ENCODE results near the gene RAB19.

The RAB19 gene, protein sequence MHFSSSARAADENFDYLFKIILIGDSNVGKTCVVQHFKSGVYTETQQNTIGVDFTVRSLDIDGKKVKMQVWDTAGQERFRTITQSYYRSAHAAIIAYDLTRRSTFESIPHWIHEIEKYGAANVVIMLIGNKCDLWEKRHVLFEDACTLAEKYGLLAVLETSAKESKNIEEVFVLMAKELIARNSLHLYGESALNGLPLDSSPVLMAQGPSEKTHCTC

DNA sequence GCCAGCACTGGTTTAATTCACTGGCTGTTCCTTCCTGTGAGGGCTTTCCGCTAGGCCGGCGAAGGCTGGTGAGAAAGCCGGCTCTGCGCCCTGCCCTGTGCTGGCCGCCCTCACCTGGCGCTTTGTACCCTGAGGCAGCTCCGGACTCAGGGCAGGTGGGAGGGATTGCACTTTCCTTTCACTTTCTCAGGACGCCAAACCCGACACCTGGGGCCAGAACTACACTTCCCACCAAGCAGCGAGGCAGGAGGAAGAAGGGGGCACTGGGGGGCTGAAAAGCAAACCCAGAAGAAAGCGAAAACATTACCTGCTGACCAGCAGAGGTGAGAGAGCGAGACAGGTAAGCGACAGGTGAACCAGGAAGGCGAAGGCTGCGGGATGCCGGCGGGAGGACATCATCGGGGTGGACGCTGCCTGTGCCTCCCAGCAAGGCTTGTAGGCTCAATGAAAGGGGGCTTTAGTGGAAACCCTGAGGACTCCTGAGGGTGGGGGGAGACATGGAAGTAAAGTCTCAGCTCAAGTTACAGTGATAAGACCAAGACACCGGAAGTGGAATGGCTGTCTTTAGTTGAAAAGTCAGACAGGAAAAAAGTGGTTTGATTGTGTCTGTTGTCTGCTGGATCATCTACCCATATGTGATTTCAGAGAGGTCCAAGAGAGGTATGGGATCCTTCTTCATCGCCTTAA lies at the start of gene RAB19:
TSS of gene RAB19 (plus strand) at position 181 of the 687 bp plus-strand sequence. CDS start 3,589 bp downstream, outside the sequence.
- peaks cover 18% of the 10 kb centered on the region for H3K4me1 ChIP-seq (ENCODE audit: control insufficient read depth, insufficient read depth, low read length)
- H3K9ac ChIP-seq (ENCODE audit: low read length) = peak within 1 kb of the TSS; percentile 55
- peak within 1 kb of the TSS; percentile 65 for H3K4me3 ChIP-seq (ENCODE audit: low read depth, low read length)
- H3K9me3 ChIP-seq (ENCODE audit: control insufficient read depth, insufficient read depth, low read depth, low read length) = no peaks in the 10 kb centered on the region
- no peaks in the 10 kb centered on the region for H3K27me3 ChIP-seq (ENCODE audit: control insufficient read depth, insufficient read depth, low read length)
- H3K27ac ChIP-seq (ENCODE audit: low read depth, low read length) = 0 out of 2 replicates have a peak within 1 kb of the TSS, but pooled peaks have one; percentile 17
- peaks cover 3% of the 10 kb centered on the region for H3K36me3 ChIP-seq (ENCODE audit: control insufficient read depth, insufficient read depth, low read length)

DNA sequence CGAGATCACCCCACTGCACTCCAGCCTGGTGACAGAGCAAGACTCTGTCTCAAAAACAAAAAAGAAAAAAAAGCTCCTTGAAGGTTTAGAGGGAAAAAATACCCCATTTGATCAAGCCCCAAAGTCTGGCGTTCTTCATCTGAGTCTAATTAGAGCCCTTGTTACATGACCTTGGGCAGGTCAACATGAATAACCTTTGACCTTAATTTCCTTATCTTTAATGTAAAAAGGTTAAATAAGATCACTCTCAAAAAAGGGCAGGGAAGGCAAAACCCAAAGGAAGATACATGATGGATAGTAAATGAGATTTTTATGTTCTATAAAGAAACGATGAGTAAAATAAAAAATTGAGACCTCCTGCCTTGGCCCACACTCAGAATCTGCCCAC lies 45.8 kb upstream of the RAB19 start:
- Histone ChIP-seq H3K4me3 (ENCODE audit: low read depth, low read length) (no peak overlapping the region), H3K27ac (ENCODE audit: low read depth, low read length) (no peak overlapping the region), H3K4me1 (ENCODE audit: control insufficient read depth, insufficient read depth, low read length) (no peaks in the 10 kb centered on the region), H3K27me3 (ENCODE audit: control insufficient read depth, insufficient read depth, low read length) (no peaks in the 10 kb centered on the region), H3K9ac (ENCODE audit: low read length) (no peak overlapping the region), H3K36me3 (ENCODE audit: control insufficient read depth, insufficient read depth, low read length) (peaks cover 57% of the 10 kb centered on the region), H3K9me3 (ENCODE audit: control insufficient read depth, insufficient read depth, low read depth, low read length) (0 out of 2 replicates have a peak, but pooled peaks cover 4% of the 10 kb centered on the region)

- Histone ChIP-seq H3K4me1 (ENCODE audit: control insufficient read depth, insufficient read depth, low read length) (no peaks in the 10 kb centered on the region), H3K27ac (ENCODE audit: low read depth, low read length) (no peak overlapping the region), H3K36me3 (ENCODE audit: control insufficient read depth, insufficient read depth, low read length) (peaks cover 52% of the 10 kb centered on the region), H3K27me3 (ENCODE audit: control insufficient read depth, insufficient read depth, low read length) (no peaks in the 10 kb centered on the region), H3K9ac (ENCODE audit: low read length) (no peak overlapping the region), H3K9me3 (ENCODE audit: control insufficient read depth, insufficient read depth, low read depth, low read length) (0 out of 2 replicates have a peak, but pooled peaks cover 4% of the 10 kb centered on the region), H3K4me3 (ENCODE audit: low read depth, low read length) (no peak overlapping the region)
Measured at GRCh38 chr7:140358412-140359051, 45.3 kb upstream of the RAB19 start.

DNA sequence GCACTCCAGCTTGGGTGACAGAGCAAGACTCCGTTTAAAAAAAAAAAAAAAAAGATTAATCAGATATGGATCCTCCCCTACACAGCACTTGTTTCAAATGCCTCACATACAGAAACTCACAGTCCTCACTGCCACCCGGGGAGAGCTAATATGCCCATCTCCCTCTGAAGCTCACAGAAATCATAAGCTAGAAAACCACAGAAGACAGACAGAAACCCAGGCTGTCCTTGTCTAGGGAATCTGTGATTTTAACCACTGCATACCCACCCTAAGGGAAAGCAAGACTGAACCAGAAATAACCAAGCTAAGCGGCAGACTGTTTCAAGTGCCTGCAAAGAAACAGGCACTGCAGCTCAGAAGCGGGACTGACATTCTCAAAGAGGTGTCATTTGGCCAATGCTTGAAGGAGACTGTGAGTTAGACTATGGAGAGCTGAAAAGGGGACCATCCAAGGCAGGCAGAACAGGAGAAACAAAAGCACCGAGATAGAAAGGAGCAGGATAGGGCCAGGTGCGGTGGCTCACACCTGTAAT lies 43.1 kb upstream of the RAB19 start:
- H3K9me3 ChIP-seq (ENCODE audit: control insufficient read depth, insufficient read depth, low read depth, low read length) = 0 out of 2 replicates have a peak, but pooled peaks cover 4% of the 10 kb centered on the region
- H3K27me3 ChIP-seq (ENCODE audit: control insufficient read depth, insufficient read depth, low read length) = no peaks in the 10 kb centered on the region
- no peak overlapping the region for H3K9ac ChIP-seq (ENCODE audit: low read length)
- no peak overlapping the region for H3K4me3 ChIP-seq (ENCODE audit: low read depth, low read length)
- H3K27ac ChIP-seq (ENCODE audit: low read depth, low read length) = no peak overlapping the region
- no peaks in the 10 kb centered on the region for H3K4me1 ChIP-seq (ENCODE audit: control insufficient read depth, insufficient read depth, low read length)
- H3K36me3 ChIP-seq (ENCODE audit: control insufficient read depth, insufficient read depth, low read length) = peaks cover 46% of the 10 kb centered on the region

DNA sequence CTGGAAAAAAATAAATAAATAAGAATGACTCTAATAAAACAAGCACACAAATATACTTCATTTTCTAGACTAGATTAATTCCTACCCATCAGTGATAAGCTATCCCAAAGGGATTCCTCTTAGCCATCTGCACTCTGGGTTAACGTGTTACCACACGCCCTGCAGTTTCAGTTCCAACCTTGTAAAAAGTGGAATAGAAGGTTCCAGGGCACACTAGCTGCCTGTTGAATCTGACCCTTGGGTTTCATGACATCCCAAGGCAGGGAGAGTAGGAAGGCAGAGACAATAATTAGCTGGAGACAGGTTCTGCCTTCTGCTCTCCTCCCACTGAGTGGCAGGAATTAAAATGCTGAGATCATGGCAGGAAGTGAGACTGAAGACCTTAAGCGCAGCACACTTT lies 39.0 kb upstream of the RAB19 start:
- Histone ChIP-seq H3K27ac (ENCODE audit: low read depth, low read length) (no peak overlapping the region), H3K36me3 (ENCODE audit: control insufficient read depth, insufficient read depth, low read length) (peaks cover 45% of the 10 kb centered on the region), H3K4me1 (ENCODE audit: control insufficient read depth, insufficient read depth, low read length) (no peaks in the 10 kb centered on the region), H3K4me3 (ENCODE audit: low read depth, low read length) (no peak overlapping the region), H3K9ac (ENCODE audit: low read length) (no peak overlapping the region), H3K27me3 (ENCODE audit: control insufficient read depth, insufficient read depth, low read length) (no peaks in the 10 kb centered on the region), H3K9me3 (ENCODE audit: control insufficient read depth, insufficient read depth, low read depth, low read length) (0 out of 2 replicates have a peak, but pooled peaks cover 4% of the 10 kb centered on the region)

GRCh38 chr7:140367528-140367927 lies 36.3 kb upstream of the RAB19 start:
- H3K4me1 ChIP-seq (ENCODE audit: control insufficient read depth, insufficient read depth, low read length) = no peaks in the 10 kb centered on the region
- H3K27ac ChIP-seq (ENCODE audit: low read depth, low read length) = no peak overlapping the region
- H3K9ac ChIP-seq (ENCODE audit: low read length) = no peak overlapping the region
- peaks cover 46% of the 10 kb centered on the region for H3K36me3 ChIP-seq (ENCODE audit: control insufficient read depth, insufficient read depth, low read length)
- H3K9me3 ChIP-seq (ENCODE audit: control insufficient read depth, insufficient read depth, low read depth, low read length) = no peaks in the 10 kb centered on the region
- no peaks in the 10 kb centered on the region for H3K27me3 ChIP-seq (ENCODE audit: control insufficient read depth, insufficient read depth, low read length)
- H3K4me3 ChIP-seq (ENCODE audit: low read depth, low read length) = no peak overlapping the region

DNA sequence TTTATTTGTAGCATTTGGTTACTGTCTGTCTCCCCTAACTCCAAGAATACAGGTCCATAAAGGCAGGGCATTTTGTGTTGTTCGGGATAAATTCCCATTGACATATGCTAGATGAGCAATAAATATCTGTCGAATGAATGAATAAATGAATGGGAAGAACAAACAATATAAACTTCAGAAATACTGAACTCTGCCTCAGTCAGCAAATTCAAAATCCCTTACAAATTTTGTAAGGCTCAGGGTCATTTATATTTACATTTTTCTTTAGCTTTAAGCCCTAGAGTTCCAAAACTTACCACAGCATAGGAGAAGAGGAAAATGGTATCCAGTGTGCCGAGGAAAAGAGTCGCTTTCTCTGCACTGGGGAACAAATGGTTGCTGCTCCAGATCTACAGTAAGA lies 34.6 kb upstream of the RAB19 start:
- H3K9ac ChIP-seq (ENCODE audit: low read length) = no peak overlapping the region
- H3K27ac ChIP-seq (ENCODE audit: low read depth, low read length) = no peak overlapping the region
- no peaks in the 10 kb centered on the region for H3K9me3 ChIP-seq (ENCODE audit: control insufficient read depth, insufficient read depth, low read depth, low read length)
- H3K4me3 ChIP-seq (ENCODE audit: low read depth, low read length) = no peak overlapping the region
- H3K36me3 ChIP-seq (ENCODE audit: control insufficient read depth, insufficient read depth, low read length) = peaks cover 39% of the 10 kb centered on the region
- no peaks in the 10 kb centered on the region for H3K4me1 ChIP-seq (ENCODE audit: control insufficient read depth, insufficient read depth, low read length)
- no peaks in the 10 kb centered on the region for H3K27me3 ChIP-seq (ENCODE audit: control insufficient read depth, insufficient read depth, low read length)

- H3K27me3 ChIP-seq (ENCODE audit: control insufficient read depth, insufficient read depth, low read length) = no peaks in the 10 kb centered on the region
- no peak overlapping the region for H3K4me3 ChIP-seq (ENCODE audit: low read depth, low read length)
- H3K9ac ChIP-seq (ENCODE audit: low read length) = no peak overlapping the region
- peaks cover 48% of the 10 kb centered on the region for H3K36me3 ChIP-seq (ENCODE audit: control insufficient read depth, insufficient read depth, low read length)
- no peaks in the 10 kb centered on the region for H3K4me1 ChIP-seq (ENCODE audit: control insufficient read depth, insufficient read depth, low read length)
- no peak overlapping the region for H3K27ac ChIP-seq (ENCODE audit: low read depth, low read length)
- H3K9me3 ChIP-seq (ENCODE audit: control insufficient read depth, insufficient read depth, low read depth, low read length) = no peaks in the 10 kb centered on the region
Measured at GRCh38 chr7:140375323-140375722, 28.5 kb upstream of the RAB19 start.

- Histone ChIP-seq H3K4me1 (ENCODE audit: control insufficient read depth, insufficient read depth, low read length) (no peaks in the 10 kb centered on the region), H3K4me3 (ENCODE audit: low read depth, low read length) (no peak overlapping the region), H3K27me3 (ENCODE audit: control insufficient read depth, insufficient read depth, low read length) (no peaks in the 10 kb centered on the region), H3K9ac (ENCODE audit: low read length) (no peak overlapping the region), H3K36me3 (ENCODE audit: control insufficient read depth, insufficient read depth, low read length) (peaks cover 50% of the 10 kb centered on the region), H3K27ac (ENCODE audit: low read depth, low read length) (no peak overlapping the region), H3K9me3 (ENCODE audit: control insufficient read depth, insufficient read depth, low read depth, low read length) (no peaks in the 10 kb centered on the region)
Measured at GRCh38 chr7:140375892-140376730, 27.7 kb upstream of the RAB19 start.

DNA sequence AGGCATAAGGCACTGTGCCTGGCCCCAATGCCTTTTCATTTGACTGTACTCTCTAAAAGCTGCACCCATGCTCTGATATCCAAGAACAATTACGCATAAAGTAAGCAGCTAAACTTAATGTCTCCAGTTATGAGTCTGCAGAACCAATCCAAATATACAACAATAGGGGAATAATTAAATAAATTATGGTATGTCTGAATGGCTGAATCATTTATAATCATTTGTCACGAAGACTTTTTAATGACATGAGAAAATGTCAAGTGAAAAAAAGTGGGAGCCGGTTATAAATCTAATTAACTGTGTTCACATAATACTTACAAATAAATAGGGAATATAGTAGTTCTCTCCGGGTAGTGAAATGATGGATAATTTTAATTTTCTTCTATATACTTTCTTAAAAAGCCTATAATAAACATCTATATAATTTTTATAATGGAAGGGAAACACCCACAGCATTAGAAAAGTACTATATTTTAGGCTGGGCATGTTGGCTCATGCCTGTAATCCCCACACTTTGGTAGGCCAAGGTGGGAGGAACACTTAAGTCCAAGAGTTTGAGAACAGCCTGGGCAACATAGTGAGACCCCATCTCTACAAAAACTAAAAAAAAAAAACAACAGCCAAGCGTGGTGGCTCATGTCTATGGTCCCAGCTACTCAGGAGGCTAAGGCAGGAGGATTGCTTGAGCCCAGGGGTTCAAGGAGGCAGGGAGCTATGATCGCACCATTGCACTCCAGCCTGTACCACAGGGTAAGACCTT lies 19.7 kb upstream of the RAB19 start:
- H3K27me3 ChIP-seq (ENCODE audit: control insufficient read depth, insufficient read depth, low read length) = no peaks in the 10 kb centered on the region
- peaks cover 29% of the 10 kb centered on the region for H3K36me3 ChIP-seq (ENCODE audit: control insufficient read depth, insufficient read depth, low read length)
- H3K4me3 ChIP-seq (ENCODE audit: low read depth, low read length) = no peak overlapping the region
- H3K9ac ChIP-seq (ENCODE audit: low read length) = no peak overlapping the region
- H3K27ac ChIP-seq (ENCODE audit: low read depth, low read length) = no peak overlapping the region
- no peaks in the 10 kb centered on the region for H3K9me3 ChIP-seq (ENCODE audit: control insufficient read depth, insufficient read depth, low read depth, low read length)
- no peaks in the 10 kb centered on the region for H3K4me1 ChIP-seq (ENCODE audit: control insufficient read depth, insufficient read depth, low read length)

All from HUES6 (cell line).